Activated naive CD4-positive, alpha-beta T cell treated with anti-CD3 and anti-CD28 coated beads, Interleukin-2, amount 50 U/mL, for 24 hours (primary cell): ENCODE data around the gene WDR76.
"Not testable (repeated sequence)": the region's sequence is repeated elsewhere in the genome, so short reads cannot be mapped to it uniquely, and the experiment has no call there.

ENCODE experiments used
- H3K27ac Mint-ChIP-seq: one replicate; pipeline ENCODE4 v1.8.0; 2021; ENCODE audit warnings: mild to moderate bottlenecking, mixed read lengths
- H3K27me3 Mint-ChIP-seq: one replicate; pipeline ENCODE4 v1.8.0; 2021; ENCODE audit warnings: mixed read lengths
- H3K36me3 Mint-ChIP-seq: one replicate; pipeline ENCODE4 v1.8.0; 2021; ENCODE audit warnings: mixed read lengths
- H3K4me1 Mint-ChIP-seq: one replicate; pipeline ENCODE4 v1.8.0; 2021; ENCODE audit warnings: mixed read lengths
- H3K4me3 Mint-ChIP-seq: one replicate; pipeline ENCODE4 v1.8.0; 2021; ENCODE audit warnings: mild to moderate bottlenecking, mixed read lengths
- H3K9me3 Mint-ChIP-seq: one replicate; pipeline ENCODE4 v1.8.0; 2021; ENCODE audit warnings: mixed read lengths

WDR76 gene

GRCh38 chr15:43800286-43801141, 26.3 kb upstream of the WDR76 start, which contains the start of gene HYPK:
Gene HYPK (plus strand): TSS chr15:43800599. CDS start chr15:43800623, 24 bp downstream.
- Mint-ChIP-seq H3K27me3 (no peaks in the 10 kb centered on the region), H3K27ac (peak within 1 kb of the TSS; percentile 100), H3K4me3 (peak within 1 kb of the TSS; percentile 100), H3K4me1 (peaks cover 54% of the 10 kb centered on the region), H3K9me3 (no peaks in the 10 kb centered on the region), H3K36me3 (peaks cover 36% of the 10 kb centered on the region)

DNA sequence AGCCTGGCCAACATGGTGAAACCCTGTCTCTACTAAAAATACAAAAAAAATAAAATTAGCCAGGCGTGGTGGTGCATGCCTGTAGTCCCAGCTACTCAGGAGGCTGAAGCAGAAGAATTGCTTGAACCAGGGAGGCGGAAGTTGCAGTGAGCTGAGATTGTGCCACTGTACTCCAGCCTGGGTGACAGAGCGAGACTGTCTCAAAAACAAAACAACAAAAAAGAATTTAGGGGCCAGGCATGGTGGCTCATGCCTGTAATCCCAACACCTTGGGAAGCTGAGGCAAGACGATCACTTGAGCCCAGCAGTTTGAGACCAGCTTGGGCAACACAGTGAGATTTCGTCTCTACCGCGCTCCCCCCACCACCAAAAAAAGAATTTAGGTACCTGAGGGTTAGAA, 24.1 kb upstream of the WDR76 start:
- Mint-ChIP-seq H3K4me1 (peaks cover 38% of the 10 kb centered on the region), H3K36me3 (peaks cover 35% of the 10 kb centered on the region)
- not testable (repeated sequence) for H3K4me3 Mint-ChIP-seq, H3K9me3 Mint-ChIP-seq, H3K27me3 Mint-ChIP-seq, H3K27ac Mint-ChIP-seq

DNA sequence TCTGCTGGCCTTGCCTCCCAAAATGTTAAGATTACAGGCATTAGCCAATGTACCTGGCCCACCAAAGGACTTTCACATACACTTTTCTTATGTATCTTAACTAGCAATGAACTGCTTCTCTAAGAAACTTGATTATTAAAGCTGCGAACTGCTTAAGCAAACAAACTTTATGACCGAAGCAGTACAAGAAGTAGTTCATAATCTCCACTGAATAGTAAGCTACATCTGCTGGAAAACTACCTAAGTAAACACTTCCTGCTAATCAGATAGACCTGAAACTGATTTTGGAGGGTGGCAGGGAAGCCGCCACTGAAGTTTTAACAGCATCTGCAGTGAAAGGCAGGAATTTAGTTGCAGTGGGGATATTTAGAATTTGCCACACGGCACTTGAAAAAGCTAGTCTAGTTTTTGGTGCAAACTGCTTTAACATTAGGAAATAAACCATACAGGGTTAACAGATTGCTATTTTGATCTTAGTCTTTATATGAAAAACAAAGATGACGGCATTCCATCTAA, 18.3 kb upstream of the WDR76 start:
- peaks cover 4% of the 10 kb centered on the region for H3K4me1 Mint-ChIP-seq
- H3K9me3 Mint-ChIP-seq = no peaks in the 10 kb centered on the region
- no peak overlapping the region for H3K27ac Mint-ChIP-seq
- H3K27me3 Mint-ChIP-seq = no peaks in the 10 kb centered on the region
- peaks cover 18% of the 10 kb centered on the region for H3K36me3 Mint-ChIP-seq
- H3K4me3 Mint-ChIP-seq = no peak overlapping the region

DNA sequence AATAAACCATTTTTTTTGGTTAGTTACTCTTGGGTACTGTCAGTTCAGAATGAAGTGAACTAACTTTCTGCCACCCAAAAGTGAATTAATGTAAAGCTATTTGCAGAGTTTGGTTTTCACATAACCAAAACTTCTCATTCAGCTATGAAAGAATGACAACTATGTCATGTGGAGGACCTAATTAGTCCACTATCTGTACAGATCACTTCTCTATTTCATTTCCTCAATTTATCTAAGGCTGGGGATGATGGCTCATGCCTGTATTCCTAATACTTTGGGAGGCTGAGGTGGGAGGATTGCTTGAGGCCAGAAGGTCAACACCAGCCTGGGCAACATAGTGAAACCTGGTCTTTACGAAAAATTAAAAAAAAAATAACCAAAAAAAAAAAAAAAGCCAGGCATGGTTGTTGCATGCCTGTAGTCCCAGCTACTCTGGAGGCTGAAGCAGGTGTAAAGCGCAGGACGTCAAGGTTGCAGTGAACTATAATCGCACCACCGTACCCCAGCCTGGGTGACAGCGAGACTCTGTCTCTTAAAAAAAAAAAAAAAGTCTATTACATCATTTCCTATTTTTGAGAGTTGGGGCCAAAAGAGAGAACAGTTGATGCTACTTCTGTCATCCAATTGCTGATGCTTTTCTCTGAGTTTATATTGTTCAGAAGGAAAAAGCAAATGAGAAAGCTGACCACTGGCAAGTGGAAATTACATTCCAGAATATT, 17.7 kb upstream of the WDR76 start:
- H3K4me1 Mint-ChIP-seq = peaks cover 4% of the 10 kb centered on the region
- peaks cover 18% of the 10 kb centered on the region for H3K36me3 Mint-ChIP-seq
- no peaks in the 10 kb centered on the region for H3K27me3 Mint-ChIP-seq
- no peak overlapping the region for H3K4me3 Mint-ChIP-seq
- H3K9me3 Mint-ChIP-seq = no peaks in the 10 kb centered on the region
- H3K27ac Mint-ChIP-seq = no peak overlapping the region

- H3K9me3 Mint-ChIP-seq, H3K27me3 Mint-ChIP-seq, H3K4me3 Mint-ChIP-seq: not testable (repeated sequence)
- Mint-ChIP-seq H3K36me3 (peaks cover 18% of the 10 kb centered on the region), H3K27ac (peak overlapping the region; percentile 16), H3K4me1 (peaks cover 11% of the 10 kb centered on the region)
Observed at GRCh38 chr15:43815064-43815463, 11.7 kb upstream of the WDR76 start.

DNA sequence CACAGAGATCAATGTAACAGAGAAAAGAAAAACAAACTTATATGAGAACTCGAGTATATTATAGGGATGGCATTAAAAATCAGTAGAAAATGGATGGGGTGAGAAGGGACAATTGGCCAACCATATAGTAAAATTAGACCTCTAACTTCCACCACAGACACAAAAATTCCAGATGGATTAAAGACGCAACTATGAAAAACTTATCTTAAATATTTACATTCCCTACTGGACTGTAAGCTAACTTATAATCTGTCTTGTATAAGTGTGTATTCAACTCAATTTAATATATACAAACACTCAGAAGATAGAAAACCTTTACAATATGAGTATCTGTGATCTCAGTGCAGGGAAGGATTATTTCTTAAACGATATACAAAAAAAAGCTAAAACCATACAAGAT, 5.3 kb upstream of the WDR76 start:
- Mint-ChIP-seq H3K27ac (no peak overlapping the region), H3K4me1 (peaks cover 39% of the 10 kb centered on the region), H3K36me3 (peaks cover 6% of the 10 kb centered on the region), H3K4me3 (peak overlapping the region; percentile 79), H3K9me3 (no peaks in the 10 kb centered on the region), H3K27me3 (no peaks in the 10 kb centered on the region)

DNA sequence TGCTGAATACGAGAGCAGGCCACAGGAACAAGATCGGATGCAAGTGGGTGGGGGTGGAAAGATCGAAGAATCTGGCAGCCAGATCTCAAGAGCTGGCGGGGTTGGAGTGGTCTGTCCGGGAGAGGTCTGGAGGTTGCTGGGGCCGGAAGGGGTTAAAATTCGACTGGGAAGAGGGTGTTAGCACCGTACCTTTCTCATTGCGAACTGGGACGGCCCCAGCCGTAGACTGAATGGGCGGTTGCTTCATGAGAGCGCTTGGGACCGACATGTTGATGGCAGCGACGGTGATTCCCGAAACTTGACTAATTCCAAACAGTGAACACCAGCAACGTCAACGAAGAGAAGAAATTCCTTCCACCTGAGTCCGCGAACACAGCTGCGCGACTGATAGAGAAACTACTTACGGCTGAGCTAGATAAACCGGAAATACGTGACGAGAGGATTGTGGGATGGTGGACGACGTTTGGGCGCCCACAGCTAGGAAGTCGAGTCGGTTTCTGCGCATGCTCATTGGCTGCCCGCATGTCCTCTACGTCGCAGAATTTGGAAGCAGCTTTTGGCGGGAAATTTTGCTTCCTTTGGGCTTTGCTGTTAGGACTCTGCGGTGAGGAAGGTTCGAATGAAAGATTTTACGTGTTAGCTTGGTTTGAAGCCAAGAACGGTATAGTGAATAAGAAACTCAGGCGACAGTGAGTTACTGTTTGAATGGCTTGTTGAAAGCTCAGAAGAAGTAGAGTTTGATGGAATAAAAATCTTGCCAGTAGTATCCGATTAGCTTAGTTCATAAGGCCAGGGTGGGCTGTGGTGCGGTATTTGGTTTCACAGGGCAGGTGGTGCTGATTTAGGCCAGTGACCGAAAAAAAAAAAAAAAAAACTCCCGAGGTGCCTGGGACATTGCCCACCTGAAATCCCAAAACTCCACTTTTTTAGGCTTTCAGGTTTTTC, 2.2 kb upstream of the WDR76 start, which contains the start of gene MFAP1:
Gene MFAP1 (minus strand): TSS at position 389 of the 945 bp plus-strand sequence. CDS start 121 bp downstream, at position 268.
- no peaks in the 10 kb centered on the region for H3K27me3 Mint-ChIP-seq
- peaks cover 5% of the 10 kb centered on the region for H3K36me3 Mint-ChIP-seq
- no peaks in the 10 kb centered on the region for H3K9me3 Mint-ChIP-seq
- H3K4me1 Mint-ChIP-seq = peaks cover 59% of the 10 kb centered on the region
- H3K4me3 Mint-ChIP-seq = peak within 1 kb of the TSS; percentile 99
- H3K27ac Mint-ChIP-seq = peak within 1 kb of the TSS; percentile 99

GRCh38 chr15:43825305-43825704, 1.5 kb upstream of the WDR76 start:
- not testable (repeated sequence) for H3K27me3 Mint-ChIP-seq, H3K27ac Mint-ChIP-seq, H3K9me3 Mint-ChIP-seq, H3K36me3 Mint-ChIP-seq
- Mint-ChIP-seq H3K4me1 (peaks cover 64% of the 10 kb centered on the region), H3K4me3 (peak overlapping the region; percentile 30)

DNA sequence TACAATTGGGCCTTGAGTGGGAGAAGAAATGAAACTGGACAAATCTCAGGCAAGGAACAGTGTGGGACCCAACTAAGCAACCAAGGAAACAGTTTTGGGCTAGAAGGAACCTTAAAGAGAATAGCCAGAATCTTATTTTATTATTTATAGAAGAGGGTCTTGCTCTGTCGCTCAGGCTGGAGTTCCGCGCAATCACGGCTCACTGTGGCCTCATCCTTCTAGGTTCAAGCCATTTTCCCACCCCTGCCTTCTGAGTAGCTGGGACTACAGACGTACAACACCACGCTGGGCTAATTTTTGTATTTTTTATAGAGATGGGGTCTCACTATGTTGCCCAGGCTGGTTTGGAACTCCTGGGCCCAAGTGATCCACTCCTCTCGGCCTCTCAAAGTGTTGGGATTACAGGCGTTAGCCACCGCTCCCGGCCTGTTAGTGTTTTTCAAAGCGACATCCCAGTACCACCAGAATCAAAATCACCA, 734 bp upstream of the WDR76 start:
- no peaks in the 10 kb centered on the region for H3K9me3 Mint-ChIP-seq
- peaks cover 60% of the 10 kb centered on the region for H3K4me1 Mint-ChIP-seq
- peak overlapping the region; percentile 91 for H3K4me3 Mint-ChIP-seq
- H3K27ac Mint-ChIP-seq = peak overlapping the region; percentile 95
- H3K27me3 Mint-ChIP-seq = no peaks in the 10 kb centered on the region
- H3K36me3 Mint-ChIP-seq = peaks cover 8% of the 10 kb centered on the region

- Mint-ChIP-seq H3K27me3 (no peaks in the 10 kb centered on the region), H3K27ac (peak overlapping the region; percentile 95), H3K4me3 (peak overlapping the region; percentile 91), H3K36me3 (peaks cover 8% of the 10 kb centered on the region), H3K9me3 (no peaks in the 10 kb centered on the region), H3K4me1 (peaks cover 55% of the 10 kb centered on the region)
Observed at GRCh38 chr15:43828061-43828657, 1.4 kb downstream of the WDR76 start.

GRCh38 chr15:43829951-43830540, 3.2 kb downstream of the WDR76 start:
- peaks cover 51% of the 10 kb centered on the region for H3K4me1 Mint-ChIP-seq
- H3K27ac Mint-ChIP-seq, H3K9me3 Mint-ChIP-seq, H3K36me3 Mint-ChIP-seq, H3K4me3 Mint-ChIP-seq, H3K27me3 Mint-ChIP-seq: not testable (repeated sequence)

GRCh38 chr15:43830691-43831275, 4.0 kb downstream of the WDR76 start:
- H3K36me3 Mint-ChIP-seq, H3K9me3 Mint-ChIP-seq, H3K4me3 Mint-ChIP-seq, H3K27me3 Mint-ChIP-seq, H3K27ac Mint-ChIP-seq: not testable (repeated sequence)
- H3K4me1 Mint-ChIP-seq = peaks cover 48% of the 10 kb centered on the region

DNA sequence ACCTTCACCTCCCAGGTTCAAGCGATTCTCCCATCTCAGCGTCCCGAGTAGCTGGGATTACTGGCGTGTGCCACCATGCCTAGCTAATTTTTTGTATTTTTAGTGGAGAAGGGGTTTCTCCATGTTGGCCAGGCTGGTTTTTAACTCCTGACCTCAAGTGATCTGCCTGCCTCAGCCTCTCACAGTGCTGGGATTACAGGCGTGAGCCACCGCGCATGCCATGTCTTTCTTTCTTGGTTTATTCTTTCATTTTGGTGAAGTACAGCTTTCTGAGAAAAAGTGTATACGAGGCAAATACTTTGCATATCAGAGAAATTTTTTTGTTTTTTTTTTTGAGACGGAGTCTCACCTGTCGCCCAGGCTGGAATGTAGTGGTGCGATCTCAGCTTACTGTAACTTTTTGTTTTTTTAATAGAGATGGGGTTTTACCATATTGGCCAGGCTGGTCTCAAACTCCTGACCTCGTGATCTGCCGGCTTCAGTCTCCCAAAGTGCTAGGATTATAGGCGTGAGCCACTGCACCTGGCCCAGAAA, 4.8 kb downstream of the WDR76 start:
- not testable (repeated sequence) for H3K36me3 Mint-ChIP-seq, H3K4me3 Mint-ChIP-seq, H3K9me3 Mint-ChIP-seq, H3K27me3 Mint-ChIP-seq, H3K27ac Mint-ChIP-seq
- H3K4me1 Mint-ChIP-seq = peaks cover 40% of the 10 kb centered on the region

DNA sequence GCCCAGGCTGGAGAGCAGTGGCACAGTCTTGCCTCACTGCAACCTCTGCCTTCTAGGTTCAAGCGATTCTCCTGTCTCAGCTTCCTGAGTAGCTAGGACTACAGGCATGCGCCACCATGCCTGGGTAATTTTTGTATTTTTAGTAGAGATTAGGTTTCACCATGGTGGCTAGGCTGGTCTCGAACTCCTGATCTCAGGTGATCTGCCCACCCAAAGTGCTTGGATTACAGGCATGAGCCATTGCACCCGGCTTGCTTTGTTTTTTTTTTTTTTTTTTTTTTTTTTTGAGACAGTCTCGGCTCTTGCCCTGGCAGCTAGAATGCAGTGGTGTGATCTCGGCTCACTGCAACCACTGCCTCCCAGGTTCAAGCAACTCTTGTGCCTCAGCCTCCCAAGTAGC, 5.7 kb downstream of the WDR76 start:
- H3K27ac Mint-ChIP-seq, H3K9me3 Mint-ChIP-seq, H3K27me3 Mint-ChIP-seq, H3K4me3 Mint-ChIP-seq, H3K36me3 Mint-ChIP-seq: not testable (repeated sequence)
- H3K4me1 Mint-ChIP-seq = peaks cover 34% of the 10 kb centered on the region
